CD4-positive, alpha-beta memory T cell (primary cell): ENCODE data around the gene FBXL19. TPM values are rescaled to one million over a fixed set of nuclear protein-coding genes. Genes with fewer than 3 reads are reported as not detected.
A peak's percentile ranks its signal among the peaks of the same experiment; 100 is the strongest.
"Not testable (repeated sequence)": the region's sequence is repeated elsewhere in the genome, so short reads cannot be mapped to it uniquely, and the experiment has no call there.

Source experiments
- CTCF ChIA-PET: fragments of 350-600 bp; sonication (Branson Sonifier 250); formaldehyde crosslinking; loops from one replicate; lab custom pipeline; 2021; ENCODE audit warnings: inconsistent platforms; ENCODE audit not compliant: partially characterized antibody; lab: Charles Lee
- POLR2A ChIA-PET: fragments of 350-600 bp; sonication (Branson Sonifier 250); formaldehyde crosslinking; loops from one replicate; lab custom pipeline; 2021; ENCODE audit not compliant: partially characterized antibody; lab: Charles Lee
- DNase-seq, 5 donors: peaks; one replicate each; pipeline versions ENCODE4 v3.0.0 to v3.0.0-alpha.2; 2020 to 2022; ENCODE audit warnings: mixed read lengths in 1 of 5
- H3K27ac ChIP-seq: one replicate; pipeline ENCODE4 v1.7.0; 2013; ENCODE audit warnings: low read depth, low read length
- H3K27me3 ChIP-seq: 2 replicates; pipeline ENCODE4 v1.7.0; 2013; ENCODE audit warnings: mild to moderate bottlenecking, low read length, moderate library complexity; ENCODE audit not compliant: insufficient read depth
- H3K36me3 ChIP-seq: 2 replicates; pipeline ENCODE4 v1.7.0; 2013; ENCODE audit warnings: mild to moderate bottlenecking, low read length, moderate library complexity; ENCODE audit not compliant: insufficient read depth
- H3K4me1 ChIP-seq: 2 replicates; pipeline ENCODE4 v1.7.0; 2013; ENCODE audit warnings: mild to moderate bottlenecking, low read length, moderate library complexity; ENCODE audit not compliant: insufficient read depth
- H3K4me3 ChIP-seq, 2 donors: one replicate each; pipeline ENCODE4 v1.7.0; 2013; ENCODE audit warnings: low read length in 2 of 2, mild to moderate bottlenecking in 1 of 2
- H3K9me3 ChIP-seq, 2 donors: one replicate each; pipeline ENCODE4 v1.7.0; 2013; ENCODE audit warnings: low read length in 2 of 2, control low read depth in 1 of 2; ENCODE audit not compliant: control insufficient read depth in 1 of 2
- H3K27ac Mint-ChIP-seq, 7 donors: one replicate each; pipeline ENCODE4 v1.8.0; 2020 to 2021; ENCODE audit warnings: mixed read lengths in 7 of 7, mild to moderate bottlenecking in 6 of 7, inconsistent platforms in 3 of 7, moderate library complexity in 3 of 7
- H3K27me3 Mint-ChIP-seq, 2 donors: one replicate each; pipeline ENCODE4 v1.8.0; 2020 to 2021; ENCODE audit warnings: mixed read lengths in 2 of 2
- H3K36me3 Mint-ChIP-seq, 2 donors: one replicate each; pipeline ENCODE4 v1.8.0; 2020 to 2021; ENCODE audit warnings: mixed read lengths in 2 of 2, inconsistent platforms in 1 of 2, mild to moderate bottlenecking in 1 of 2
- H3K4me1 Mint-ChIP-seq, 4 donors: one replicate each; pipeline ENCODE4 v1.8.0; 2020 to 2021; ENCODE audit warnings: mixed read lengths in 4 of 4, mild to moderate bottlenecking in 1 of 4
- H3K4me3 Mint-ChIP-seq, 8 donors: one replicate each; pipeline ENCODE4 v1.8.0; 2020 to 2021; ENCODE audit warnings: mixed read lengths in 8 of 8, mild to moderate bottlenecking in 7 of 8, moderate library complexity in 6 of 8, inconsistent platforms in 3 of 8
- H3K9me3 Mint-ChIP-seq, 8 donors: one replicate each; pipeline ENCODE4 v1.8.0; 2020 to 2021; ENCODE audit warnings: mixed read lengths in 8 of 8, mild to moderate bottlenecking in 5 of 8, inconsistent platforms in 3 of 8, moderate library complexity in 1 of 8
- intact Hi-C: fragments of 100-400 bp; cut with micrococcal nuclease; formaldehyde crosslinking; loops from one replicate; pipeline ENCODE4 v1.15.1; 2023
- polyA plus RNA-seq, 2 donors: library from polyadenylated mRNA; unstranded; fragments of 300-500 nt; fragmentation: Illumina TruSeq; gene quantifications; one replicate each; pipeline ENCODE4 v1.2.3, GENCODE V29; 2021
- total RNA-seq, 2 experiments: library from RNA; stranded (reverse); gene quantifications; one replicate each; pipeline ENCODE4 v1.2.3, GENCODE V29; 2021

FBXL19 gene
- total and polyA plus RNA-seq, 4 experiments from 2014 or later, result 0.16 to 15.8 (median 15.6) TPM; not detected in 1

GRCh38 chr16:30889721-30890120, 33.7 kb upstream of the FBXL19 start:
- Mint-ChIP-seq H3K4me3 (no peak overlapping the region), H3K9me3 (peaks cover 0 to 3% (median 0%) of the 10 kb centered on the region in 8 donors), H3K36me3 (peaks cover 18 to 39% of the 10 kb centered on the region in 2 donors), H3K27ac (peak overlapping the region in 1 of 7 donors; percentile 59), H3K4me1 (peaks cover 22 to 43% (median 30%) of the 10 kb centered on the region in 4 donors), H3K27me3 (no peaks in the 10 kb centered on the region)
- Histone ChIP-seq H3K4me3 (no peak overlapping the region), H3K27me3 (no peaks in the 10 kb centered on the region), H3K27ac (no peak overlapping the region), H3K36me3 (peaks cover 28% of the 10 kb centered on the region), H3K4me1 (peaks cover 14% of the 10 kb centered on the region), H3K9me3 (no peaks in the 10 kb centered on the region)
- no peak for DNase-seq
- intact Hi-C loops, result no loop called here
- ChIA-PET POLR2A (interaction anchor here (0.9 to 6.3 kb wide), 3 partner anchors 12 to 17 kb away, joined by 3 to 85 read pairs (median 10); no protein-coding TSS in a partner anchor), CTCF (interaction anchor here (4.3 kb wide), 1 partner anchor 12 kb away, joined by 29 read pairs; no protein-coding TSS in a partner anchor)

GRCh38 chr16:30891043-30891823, 32.1 kb upstream of the FBXL19 start:
- H3K4me1 Mint-ChIP-seq, result peaks cover 27 to 51% (median 38%) of the 10 kb centered on the region in 4 donors
- POLR2A ChIA-PET, result interaction anchor here (0.6 to 6.3 kb wide), 3 partner anchors 15 to 86 kb away, joined by 3 to 85 read pairs (median 4); no protein-coding TSS in a partner anchor

GRCh38 chr16:30892670-30893416, 30.5 kb upstream of the FBXL19 start:
- H3K4me1 Mint-ChIP-seq, result peaks cover 31 to 60% (median 44%) of the 10 kb centered on the region in 4 donors

More at GRCh38 chr16:30891043-30891823, 32.1 kb upstream of the FBXL19 start:
- H3K27ac ChIP-seq, intact Hi-C loops, H3K9me3 ChIP-seq, H3K4me3 ChIP-seq, H3K27me3 Mint-ChIP-seq, H3K9me3 Mint-ChIP-seq, H3K27me3 ChIP-seq, DNase-seq: not testable (repeated sequence)
- CTCF ChIA-PET, result interaction anchor here (0.5 to 4.3 kb wide), 4 partner anchors 10 to 157 kb away, joined by 3 to 29 read pairs (median 4); no protein-coding TSS in a partner anchor
- Histone ChIP-seq H3K36me3 (peaks cover 19% of the 10 kb centered on the region), H3K4me1 (peaks cover 22% of the 10 kb centered on the region)
- peaks cover 14 to 33% of the 10 kb centered on the region in 2 donors for H3K36me3 Mint-ChIP-seq
- peak overlapping the region in 5 of 7 donors; percentile 38 to 89 (median 72) for H3K27ac Mint-ChIP-seq
- H3K4me3 Mint-ChIP-seq, result peak overlapping the region in 3 of 8 donors; percentile 35 to 67 (median 52)

GRCh38 chr16:30893417-30893743, 30.0 kb upstream of the FBXL19 start:
- peaks cover 31 to 60% (median 44%) of the 10 kb centered on the region in 4 donors for H3K4me1 Mint-ChIP-seq
- ChIA-PET CTCF (interaction anchor here (0.9 to 4.3 kb wide), 4 partner anchors 8 to 48 kb away, joined by 3 to 29 read pairs (median 4); no protein-coding TSS in a partner anchor), POLR2A (interaction anchor here (0.6 to 6.3 kb wide), 4 partner anchors 9 to 49 kb away, joined by 3 to 85 read pairs (median 11); no protein-coding TSS in a partner anchor)
- no peaks in the 10 kb centered on the region for H3K27me3 Mint-ChIP-seq
- Histone ChIP-seq H3K9me3 (no peaks in the 10 kb centered on the region), H3K36me3 (peaks cover 14% of the 10 kb centered on the region), H3K27ac (peak overlapping the region; percentile 79), H3K4me3 (peak overlapping the region; percentile 52 to 75), H3K4me1 (peaks cover 35% of the 10 kb centered on the region), H3K27me3 (no peaks in the 10 kb centered on the region)
- peak overlapping the region; percentile 75 to 96 (median 90) for H3K27ac Mint-ChIP-seq
- intact Hi-C loops, result no loop called here
- H3K36me3 Mint-ChIP-seq, result peaks cover 11 to 24% of the 10 kb centered on the region in 2 donors
- peaks cover 0 to 3% (median 0%) of the 10 kb centered on the region in 8 donors for H3K9me3 Mint-ChIP-seq
- peak in 2 of 5 donors; percentile 17 to 56 for DNase-seq
- H3K4me3 Mint-ChIP-seq, result peak overlapping the region; percentile 85 to 95 (median 87)

More at GRCh38 chr16:30892670-30893416, 30.5 kb upstream of the FBXL19 start:
- peaks cover 11 to 27% of the 10 kb centered on the region in 2 donors for H3K36me3 Mint-ChIP-seq
- no peaks in the 10 kb centered on the region for H3K27me3 ChIP-seq
- ChIA-PET CTCF (interaction anchor here (0.9 to 4.3 kb wide), 6 partner anchors 9 to 78 kb away, joined by 3 to 29 read pairs (median 4); no protein-coding TSS in a partner anchor), POLR2A (interaction anchor here (0.6 to 6.3 kb wide), 5 partner anchors 9 to 88 kb away, joined by 3 to 85 read pairs (median 4); no protein-coding TSS in a partner anchor)
- peak overlapping the region; percentile 75 to 96 (median 90) for H3K27ac Mint-ChIP-seq
- peak overlapping the region; percentile 79 for H3K27ac ChIP-seq
- peak overlapping the region; percentile 52 to 75 for H3K4me3 ChIP-seq
- peaks cover 14% of the 10 kb centered on the region for H3K36me3 ChIP-seq
- peak overlapping the region; percentile 85 to 95 (median 87) for H3K4me3 Mint-ChIP-seq
- peaks cover 35% of the 10 kb centered on the region for H3K4me1 ChIP-seq
- no peaks in the 10 kb centered on the region for H3K9me3 ChIP-seq
- intact Hi-C loops, result no loop called here
- H3K27me3 Mint-ChIP-seq, result no peaks in the 10 kb centered on the region
- H3K9me3 Mint-ChIP-seq, result peaks cover 0 to 3% (median 0%) of the 10 kb centered on the region in 8 donors
- DNase-seq, result no peak

GRCh38 chr16:30893744-30894539, 29.4 kb upstream of the FBXL19 start, which contains the start of gene BCL7C:
TSS of gene BCL7C (minus strand) at chr16:30894077. CDS start at chr16:30893944, 133 bp downstream.
- no peaks in the 10 kb centered on the region for H3K27me3 ChIP-seq
- CTCF ChIA-PET, result interaction anchor here (0.9 to 4.3 kb wide), 3 partner anchors 8 to 48 kb away, joined by 3 to 29 read pairs (median 4); no protein-coding TSS in a partner anchor
- peak within 1 kb of the TSS; percentile 52 to 75 for H3K4me3 ChIP-seq
- no peaks in the 10 kb centered on the region for H3K9me3 ChIP-seq
- H3K9me3 Mint-ChIP-seq, result peaks cover 0 to 3% (median 0%) of the 10 kb centered on the region in 8 donors
- peaks cover 29 to 55% (median 43%) of the 10 kb centered on the region in 4 donors for H3K4me1 Mint-ChIP-seq
- DNase-seq, result peak; percentile 63 to 82 (median 67)
- H3K36me3 Mint-ChIP-seq, result peaks cover 6 to 19% of the 10 kb centered on the region in 2 donors
- peaks cover 9% of the 10 kb centered on the region for H3K36me3 ChIP-seq
- H3K4me1 ChIP-seq, result peaks cover 35% of the 10 kb centered on the region
- peak within 1 kb of the TSS; percentile 85 to 95 (median 90) for H3K4me3 Mint-ChIP-seq
- POLR2A ChIA-PET, result interaction anchor here (0.7 to 6.3 kb wide), 3 partner anchors 8 to 49 kb away, joined by 3 to 85 read pairs (median 19); no protein-coding TSS in a partner anchor
- H3K27me3 Mint-ChIP-seq, result no peaks in the 10 kb centered on the region
- peak within 1 kb of the TSS; percentile 79 for H3K27ac ChIP-seq
- intact Hi-C loops, result loop anchor here (1.0 kb wide), 1 partner anchor 19 kb away; no protein-coding TSS in a partner anchor
- peak within 1 kb of the TSS; percentile 85 to 97 (median 93) for H3K27ac Mint-ChIP-seq
